AG09319 (cell line): ENCODE measurements around the gene DOCK1.

Experiments
- DNase-seq: peaks from one replicate; pipeline ENCODE4 v3.0.0-alpha.2; 2010; ENCODE audit warnings: low read depth; ENCODE audit errors: extremely low read depth
- TF ChIP-seq, protein P1 (sequence below): IDR thresholded peaks from 2 replicates; pipeline ENCODE4 v1.5.1; 2011; ENCODE audit warnings: low read depth, mild to moderate bottlenecking, inconsistent platforms, low read length, moderate library complexity

DOCK1 gene

DNA sequence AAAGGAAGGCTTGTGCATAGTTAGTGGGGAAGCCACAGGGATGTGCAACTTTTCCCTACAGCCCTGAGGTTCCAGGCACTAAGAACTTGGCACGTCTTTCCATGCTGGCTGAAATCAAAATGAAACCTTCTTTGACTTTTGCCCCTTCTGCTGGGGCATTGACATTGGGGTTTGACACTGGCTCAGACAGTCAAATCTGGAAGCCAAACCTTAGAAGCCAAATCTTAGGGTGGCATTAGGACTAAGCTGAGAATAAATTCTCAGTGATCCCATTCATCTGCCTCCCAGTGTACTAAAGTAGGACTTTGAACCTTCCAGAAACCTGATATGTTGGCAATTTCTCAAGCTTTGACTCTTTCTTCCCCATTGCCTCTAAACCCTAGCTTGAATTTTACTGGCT, 322.4 kb downstream of the DOCK1 start:
- TF ChIP-seq, protein P1, sequence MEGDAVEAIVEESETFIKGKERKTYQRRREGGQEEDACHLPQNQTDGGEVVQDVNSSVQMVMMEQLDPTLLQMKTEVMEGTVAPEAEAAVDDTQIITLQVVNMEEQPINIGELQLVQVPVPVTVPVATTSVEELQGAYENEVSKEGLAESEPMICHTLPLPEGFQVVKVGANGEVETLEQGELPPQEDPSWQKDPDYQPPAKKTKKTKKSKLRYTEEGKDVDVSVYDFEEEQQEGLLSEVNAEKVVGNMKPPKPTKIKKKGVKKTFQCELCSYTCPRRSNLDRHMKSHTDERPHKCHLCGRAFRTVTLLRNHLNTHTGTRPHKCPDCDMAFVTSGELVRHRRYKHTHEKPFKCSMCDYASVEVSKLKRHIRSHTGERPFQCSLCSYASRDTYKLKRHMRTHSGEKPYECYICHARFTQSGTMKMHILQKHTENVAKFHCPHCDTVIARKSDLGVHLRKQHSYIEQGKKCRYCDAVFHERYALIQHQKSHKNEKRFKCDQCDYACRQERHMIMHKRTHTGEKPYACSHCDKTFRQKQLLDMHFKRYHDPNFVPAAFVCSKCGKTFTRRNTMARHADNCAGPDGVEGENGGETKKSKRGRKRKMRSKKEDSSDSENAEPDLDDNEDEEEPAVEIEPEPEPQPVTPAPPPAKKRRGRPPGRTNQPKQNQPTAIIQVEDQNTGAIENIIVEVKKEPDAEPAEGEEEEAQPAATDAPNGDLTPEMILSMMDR = no peak

DNA sequence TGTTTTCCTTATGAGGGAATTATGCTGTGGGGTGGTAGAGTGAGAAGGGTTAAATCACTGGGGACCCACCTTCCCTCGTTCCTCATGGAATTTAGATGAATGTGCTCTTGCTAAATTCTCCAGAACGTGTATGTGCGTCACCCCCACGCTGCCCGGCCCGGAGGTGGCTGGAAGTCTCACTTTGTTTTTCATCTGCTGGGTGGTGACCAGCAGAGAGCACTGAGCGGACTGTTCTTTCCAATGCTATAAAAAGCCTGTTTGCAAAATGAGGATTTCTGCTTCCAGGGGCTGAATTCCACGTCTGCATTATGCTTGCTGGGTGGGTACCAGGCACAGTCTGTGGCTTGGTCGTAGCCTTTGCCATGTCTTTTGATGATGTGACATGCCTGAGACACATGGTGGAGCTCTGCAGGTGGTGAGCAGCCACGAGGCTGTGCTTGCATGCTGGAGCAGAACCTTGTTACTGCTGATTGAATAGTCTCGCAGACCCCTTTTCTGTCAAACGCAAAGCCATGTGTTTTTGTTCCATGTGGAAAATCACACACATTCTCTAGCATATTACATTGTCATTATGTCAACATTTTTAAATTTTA, 323.1 kb downstream of the DOCK1 start:
- no peak for DNase-seq
- TF ChIP-seq, protein P1 = no peak

More for the DNA sequence above, 322.4 kb downstream of the DOCK1 start:
- DNase-seq = no peak

DNA sequence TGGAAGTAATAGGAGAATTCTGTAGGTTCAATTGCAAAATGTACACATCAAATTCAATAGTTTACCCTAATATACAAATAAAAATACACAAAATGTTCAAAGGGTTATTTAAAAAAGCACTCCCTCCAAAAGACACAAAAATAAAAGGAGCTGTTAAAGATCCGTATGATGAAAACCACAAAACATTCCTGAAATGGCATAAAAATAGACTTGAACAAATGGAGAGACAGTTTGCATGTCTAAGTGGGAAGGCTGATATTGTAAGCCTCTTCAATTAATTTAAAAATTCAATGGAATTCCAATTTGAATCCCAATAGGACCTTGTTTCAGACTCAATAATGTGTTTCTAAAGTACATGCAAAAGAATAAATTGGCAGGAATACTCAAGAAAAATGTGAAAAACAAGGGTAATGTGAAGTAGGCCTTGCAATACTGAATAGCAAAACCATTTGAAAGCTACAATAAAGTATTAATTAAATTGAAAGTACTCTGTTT, 329.1 kb downstream of the DOCK1 start:
- TF ChIP-seq, protein P1 = no peak
- no peak for DNase-seq

DNA sequence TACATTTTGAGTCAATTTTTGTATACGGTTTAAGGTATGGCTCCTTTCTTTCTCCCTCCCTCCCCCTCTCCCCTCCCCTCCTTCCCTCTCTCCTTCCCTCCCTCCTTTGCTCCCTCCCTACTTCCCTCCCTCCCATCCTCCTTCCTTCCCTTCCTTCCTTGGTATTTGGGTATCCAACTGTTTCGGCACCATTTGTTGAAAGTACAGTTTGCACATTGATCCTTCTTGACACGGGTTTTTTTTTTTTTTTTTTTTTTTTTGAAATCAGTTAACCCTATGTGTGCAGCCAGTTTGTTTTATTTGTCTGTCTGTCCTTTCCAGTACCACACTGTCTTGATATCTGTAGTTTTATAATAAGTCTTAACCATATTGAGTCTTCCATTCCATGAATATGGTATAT, 331.0 kb downstream of the DOCK1 start:
- TF ChIP-seq, protein P1 = no peak
- no peak for DNase-seq

DNA sequence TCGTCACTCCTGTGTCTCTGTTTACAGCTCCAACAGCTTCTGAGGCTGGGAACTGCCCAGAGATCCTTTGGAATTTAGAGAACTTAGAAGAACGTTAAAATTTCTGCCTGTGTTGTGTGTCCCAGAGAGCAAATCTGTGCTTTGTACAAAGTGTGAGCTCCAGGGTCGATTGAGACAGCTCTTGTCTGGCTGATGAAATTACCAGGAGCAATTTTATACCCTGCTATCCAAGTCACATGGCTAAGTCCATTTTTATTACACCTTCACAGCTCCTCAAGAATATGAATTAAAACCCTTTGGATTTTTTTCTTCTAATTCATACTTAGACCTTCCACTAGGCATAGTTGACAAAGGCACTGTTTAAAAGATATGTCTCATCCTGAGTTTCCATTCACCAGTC, 337.7 kb downstream of the DOCK1 start:
- DNase-seq = no peak
- TF ChIP-seq, protein P1 = no peak

DNA sequence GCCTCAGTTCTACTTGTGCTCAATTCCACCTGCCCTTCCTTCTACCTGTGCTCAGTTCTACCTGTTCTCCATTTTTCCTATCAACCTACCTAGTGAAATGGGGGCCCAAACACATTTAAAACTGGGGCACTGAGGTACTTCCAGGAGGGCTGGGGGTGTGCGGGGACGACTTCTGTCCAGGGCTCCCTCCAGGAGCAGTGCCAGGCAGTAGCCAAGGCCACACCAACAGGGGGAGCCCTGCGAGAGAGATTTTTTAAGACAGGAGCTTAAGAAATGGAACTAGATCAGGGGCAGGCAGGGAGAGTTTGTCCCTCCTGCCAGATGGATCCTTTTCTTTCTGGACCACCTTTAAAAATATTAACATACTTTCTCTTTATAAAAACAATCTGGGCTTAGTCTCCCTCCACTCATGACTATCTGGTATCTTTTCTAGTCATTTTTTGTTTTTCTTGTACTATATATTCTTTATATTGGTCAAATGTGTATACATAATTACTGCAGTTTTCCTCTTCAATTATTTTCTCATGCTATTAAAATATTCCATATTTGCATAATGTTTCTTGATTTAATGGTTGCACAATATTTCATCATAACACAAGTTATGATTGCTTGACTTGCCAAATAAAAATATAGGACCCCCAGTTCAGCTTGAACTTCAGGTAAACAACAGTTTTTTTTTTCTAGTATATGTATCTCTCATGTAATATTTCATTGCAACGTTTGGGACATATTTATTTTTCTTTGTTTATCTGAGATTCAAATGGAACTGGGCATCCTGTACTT, 338.5 kb downstream of the DOCK1 start:
- TF ChIP-seq, protein P1 = peak; percentile 52
- DNase-seq = no peak

DNA sequence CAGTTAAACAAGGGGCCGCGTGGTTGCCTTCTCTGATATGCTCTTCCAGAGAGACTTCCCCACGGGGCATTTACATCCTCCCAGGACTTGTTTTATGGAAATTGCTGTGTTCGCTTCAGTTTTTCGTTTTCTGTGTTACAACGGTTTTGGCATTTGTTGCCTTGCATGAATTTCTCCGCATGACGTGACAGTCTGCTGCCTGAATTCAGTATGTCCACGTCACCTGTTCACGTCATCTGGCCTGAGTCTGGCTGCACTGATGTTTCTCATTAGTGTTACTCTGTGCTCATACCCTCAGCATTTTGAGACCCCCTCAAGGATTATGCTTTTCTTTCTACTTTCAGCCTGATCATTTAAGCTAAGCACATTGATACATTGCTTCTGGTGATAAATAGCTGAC, 340.2 kb downstream of the DOCK1 start:
- TF ChIP-seq, protein P1 = no peak
- DNase-seq = no peak
